ENCODE measurements around the gene IGHMBP2.

The IGHMBP2 gene

GRCh38 chr11:68862421-68862820 is 41.3 kb upstream of the IGHMBP2 start:
- TF ChIP-seq USF1 (IDR thresholded peaks at IDR 0.05) (no peak), EP300 (IDR thresholded peaks at IDR 0.05; ENCODE audit: borderline replicate concordance) (no peak), ZBTB7A (IDR thresholded peaks at IDR 0.05; ENCODE audit: low read depth) (no peak), YY1 (IDR thresholded peaks at IDR 0.05; ENCODE audit: low read depth) (no peak), TCF12 (IDR thresholded peaks at IDR 0.05; ENCODE audit: low read depth) (no peak), EGR1 (IDR thresholded peaks at IDR 0.05) (no peak), FOXM1 (IDR thresholded peaks at IDR 0.05; ENCODE audit: borderline replicate concordance, low read depth) (no peak), NFIC (IDR thresholded peaks at IDR 0.05) (no peak), TEAD4 (IDR thresholded peaks at IDR 0.05) (no peak), CEBPB (IDR thresholded peaks at IDR 0.05) (no peak), RAD21 (IDR thresholded peaks at IDR 0.05; ENCODE audit: low read depth) (no peak), CREB1 (IDR thresholded peaks at IDR 0.05; ENCODE audit: low read depth) (no peak)

DNA sequence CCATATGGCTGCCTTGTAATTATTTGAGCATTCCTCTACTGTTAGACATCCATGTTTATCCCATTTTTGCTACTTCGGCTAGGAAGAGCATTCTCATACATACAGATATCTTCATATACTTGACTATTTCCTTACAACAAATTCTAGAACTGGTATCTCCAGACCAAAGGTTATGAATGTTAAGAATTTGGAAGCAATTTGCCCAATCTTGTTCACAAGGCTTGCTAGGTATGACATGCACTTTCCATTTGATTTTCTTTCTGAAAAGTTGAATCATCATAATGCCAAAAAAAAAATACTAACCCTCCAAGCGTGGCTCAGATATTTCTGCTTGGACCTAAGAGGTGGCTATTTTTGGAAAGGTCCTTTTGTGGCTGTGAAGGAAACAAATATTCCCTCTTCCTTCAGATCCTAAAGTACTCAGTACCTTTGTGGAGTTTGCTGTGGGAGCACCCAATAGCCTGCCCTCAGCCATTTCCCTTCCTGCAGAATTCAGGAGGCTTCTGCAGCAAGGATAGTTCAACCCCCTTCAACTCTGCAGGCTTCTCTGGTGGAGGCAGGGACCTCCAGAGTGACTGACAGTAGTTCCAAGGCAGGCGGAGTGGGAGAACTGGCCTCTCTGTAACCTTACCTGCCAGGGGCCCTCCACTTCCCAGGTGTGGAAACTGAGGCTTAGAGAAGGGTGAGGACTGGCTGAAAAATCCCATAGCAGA is 40.0 kb upstream of the IGHMBP2 start:
- TF ChIP-seq CEBPB (IDR thresholded peaks at IDR 0.05) (no peak), NFIC (IDR thresholded peaks at IDR 0.05) (no peak), FOXM1 (IDR thresholded peaks at IDR 0.05; ENCODE audit: borderline replicate concordance, low read depth) (no peak), USF1 (IDR thresholded peaks at IDR 0.05) (no peak), CREB1 (IDR thresholded peaks at IDR 0.05; ENCODE audit: low read depth) (no peak), RAD21 (IDR thresholded peaks at IDR 0.05; ENCODE audit: low read depth) (no peak), TCF12 (IDR thresholded peaks at IDR 0.05; ENCODE audit: low read depth) (no peak), EP300 (IDR thresholded peaks at IDR 0.05; ENCODE audit: borderline replicate concordance) (no peak), TEAD4 (IDR thresholded peaks at IDR 0.05) (no peak), MAX (IDR thresholded peaks at IDR 0.05) (no peak), EGR1 (IDR thresholded peaks at IDR 0.05) (no peak), TAF1 (IDR thresholded peaks at IDR 0.05; ENCODE audit: low read depth) (no peak), YY1 (IDR thresholded peaks at IDR 0.05; ENCODE audit: low read depth) (no peak), ZBTB7A (IDR thresholded peaks at IDR 0.05; ENCODE audit: low read depth) (no peak)
- TF ChIP-seq, protein P1, sequence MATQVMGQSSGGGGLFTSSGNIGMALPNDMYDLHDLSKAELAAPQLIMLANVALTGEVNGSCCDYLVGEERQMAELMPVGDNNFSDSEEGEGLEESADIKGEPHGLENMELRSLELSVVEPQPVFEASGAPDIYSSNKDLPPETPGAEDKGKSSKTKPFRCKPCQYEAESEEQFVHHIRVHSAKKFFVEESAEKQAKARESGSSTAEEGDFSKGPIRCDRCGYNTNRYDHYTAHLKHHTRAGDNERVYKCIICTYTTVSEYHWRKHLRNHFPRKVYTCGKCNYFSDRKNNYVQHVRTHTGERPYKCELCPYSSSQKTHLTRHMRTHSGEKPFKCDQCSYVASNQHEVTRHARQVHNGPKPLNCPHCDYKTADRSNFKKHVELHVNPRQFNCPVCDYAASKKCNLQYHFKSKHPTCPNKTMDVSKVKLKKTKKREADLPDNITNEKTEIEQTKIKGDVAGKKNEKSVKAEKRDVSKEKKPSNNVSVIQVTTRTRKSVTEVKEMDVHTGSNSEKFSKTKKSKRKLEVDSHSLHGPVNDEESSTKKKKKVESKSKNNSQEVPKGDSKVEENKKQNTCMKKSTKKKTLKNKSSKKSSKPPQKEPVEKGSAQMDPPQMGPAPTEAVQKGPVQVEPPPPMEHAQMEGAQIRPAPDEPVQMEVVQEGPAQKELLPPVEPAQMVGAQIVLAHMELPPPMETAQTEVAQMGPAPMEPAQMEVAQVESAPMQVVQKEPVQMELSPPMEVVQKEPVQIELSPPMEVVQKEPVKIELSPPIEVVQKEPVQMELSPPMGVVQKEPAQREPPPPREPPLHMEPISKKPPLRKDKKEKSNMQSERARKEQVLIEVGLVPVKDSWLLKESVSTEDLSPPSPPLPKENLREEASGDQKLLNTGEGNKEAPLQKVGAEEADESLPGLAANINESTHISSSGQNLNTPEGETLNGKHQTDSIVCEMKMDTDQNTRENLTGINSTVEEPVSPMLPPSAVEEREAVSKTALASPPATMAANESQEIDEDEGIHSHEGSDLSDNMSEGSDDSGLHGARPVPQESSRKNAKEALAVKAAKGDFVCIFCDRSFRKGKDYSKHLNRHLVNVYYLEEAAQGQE (IDR thresholded peaks at IDR 0.05; ENCODE audit: low read depth): no peak

DNA sequence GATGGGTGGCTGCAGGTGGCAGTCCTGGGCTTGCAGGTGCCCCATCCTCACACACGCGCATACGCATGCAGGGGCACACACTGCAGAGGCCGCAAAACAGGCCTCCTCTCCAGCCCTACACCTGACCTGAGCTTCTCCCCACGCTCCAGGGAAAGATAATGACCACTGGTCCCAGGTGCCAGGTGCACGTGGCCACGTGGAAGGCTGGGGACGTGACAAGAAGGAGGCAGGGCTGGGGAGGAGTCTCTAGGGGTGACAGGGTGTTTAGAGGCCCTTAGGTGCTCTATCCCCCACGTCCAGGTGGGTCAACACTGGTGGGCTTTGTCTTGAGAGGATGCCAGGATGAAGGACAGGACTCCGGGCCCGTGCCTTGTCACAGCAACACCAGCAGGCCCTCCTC is 38.5 kb upstream of the IGHMBP2 start:
- no peak for TF ChIP-seq NFIC (IDR thresholded peaks at IDR 0.05)
- TF ChIP-seq CEBPB (IDR thresholded peaks at IDR 0.05): no peak
- no peak for TF ChIP-seq USF1 (IDR thresholded peaks at IDR 0.05)
- no peak for TF ChIP-seq EP300 (IDR thresholded peaks at IDR 0.05; ENCODE audit: borderline replicate concordance)
- TF ChIP-seq TEAD4 (IDR thresholded peaks at IDR 0.05): no peak
- TF ChIP-seq, protein P1 (IDR thresholded peaks at IDR 0.05; ENCODE audit: low read depth): no peak
- no peak for TF ChIP-seq FOXM1 (IDR thresholded peaks at IDR 0.05; ENCODE audit: borderline replicate concordance, low read depth)
- no peak for TF ChIP-seq MAX (IDR thresholded peaks at IDR 0.05)
- no peak for TF ChIP-seq ZBTB7A (IDR thresholded peaks at IDR 0.05; ENCODE audit: low read depth)
- no peak for TF ChIP-seq RAD21 (IDR thresholded peaks at IDR 0.05; ENCODE audit: low read depth)
- TF ChIP-seq CREB1 (IDR thresholded peaks at IDR 0.05; ENCODE audit: low read depth): no peak
- TF ChIP-seq EGR1 (IDR thresholded peaks at IDR 0.05): no peak
- no peak for TF ChIP-seq TCF12 (IDR thresholded peaks at IDR 0.05; ENCODE audit: low read depth)
- no peak for TF ChIP-seq TAF1 (IDR thresholded peaks at IDR 0.05; ENCODE audit: low read depth)
- no peak for TF ChIP-seq YY1 (IDR thresholded peaks at IDR 0.05; ENCODE audit: low read depth)

DNA sequence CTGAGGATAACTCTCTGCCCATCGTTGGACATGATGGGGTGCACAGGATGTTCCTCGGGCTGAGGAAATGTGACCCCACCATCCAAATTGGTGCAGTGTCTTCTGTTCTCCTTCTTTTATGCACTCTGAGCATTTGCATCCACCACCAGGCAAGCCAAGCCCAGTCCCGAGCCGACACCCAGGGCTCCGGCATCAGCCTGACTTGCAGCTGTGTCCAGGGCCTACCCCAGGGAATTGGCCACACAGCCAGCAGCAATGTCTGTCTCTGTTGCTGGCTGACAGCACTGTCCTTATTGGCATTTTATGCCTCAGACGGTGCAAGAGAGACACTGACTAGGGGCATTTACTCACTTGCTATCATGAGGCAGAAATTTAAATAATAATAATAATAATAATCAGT is 36.6 kb upstream of the IGHMBP2 start:
- no peak for TF ChIP-seq NFIC (IDR thresholded peaks at IDR 0.05)
- TF ChIP-seq, protein P1 (IDR thresholded peaks at IDR 0.05; ENCODE audit: low read depth): no peak
- TF ChIP-seq YY1 (IDR thresholded peaks at IDR 0.05; ENCODE audit: low read depth): no peak
- no peak for TF ChIP-seq TAF1 (IDR thresholded peaks at IDR 0.05; ENCODE audit: low read depth)
- TF ChIP-seq CEBPB (IDR thresholded peaks at IDR 0.05): no peak
- no peak for TF ChIP-seq EP300 (IDR thresholded peaks at IDR 0.05; ENCODE audit: borderline replicate concordance)
- TF ChIP-seq USF1 (IDR thresholded peaks at IDR 0.05): no peak
- no peak for TF ChIP-seq FOXM1 (IDR thresholded peaks at IDR 0.05; ENCODE audit: borderline replicate concordance, low read depth)
- TF ChIP-seq CREB1 (IDR thresholded peaks at IDR 0.05; ENCODE audit: low read depth): no peak
- no peak for TF ChIP-seq MAX (IDR thresholded peaks at IDR 0.05)
- no peak for TF ChIP-seq TCF12 (IDR thresholded peaks at IDR 0.05; ENCODE audit: low read depth)
- no peak for TF ChIP-seq EGR1 (IDR thresholded peaks at IDR 0.05)
- no peak for TF ChIP-seq TEAD4 (IDR thresholded peaks at IDR 0.05)
- TF ChIP-seq ZBTB7A (IDR thresholded peaks at IDR 0.05; ENCODE audit: low read depth): no peak
- TF ChIP-seq RAD21 (IDR thresholded peaks at IDR 0.05; ENCODE audit: low read depth): no peak

Measured in Ishikawa (cell line).